Colonic mucosa (tissue), 4 donors: Measurements from ENCODE around the gene SLC38A4. TPM values are rescaled to one million over a fixed set of nuclear protein-coding genes. Genes with fewer than 3 reads are reported as not detected.

ENCODE experiments used
- DNase-seq: peaks from one replicate; pipeline ENCODE4 v3.0.0-alpha.2; 2020
- H3K27ac ChIP-seq: fragments of 200-600 bp; one replicate; pipeline ENCODE4 v1.8.0; 2021
- H3K27me3 ChIP-seq: fragments of 200-600 bp; one replicate; pipeline ENCODE4 v1.8.0; 2021
- H3K36me3 ChIP-seq: fragments of 200-600 bp; one replicate; pipeline ENCODE4 v1.8.0; 2021
- H3K4me1 ChIP-seq: fragments of 200-600 bp; one replicate; pipeline ENCODE4 v1.8.0; 2021; ENCODE audit warnings: mild to moderate bottlenecking
- H3K4me3 ChIP-seq: fragments of 200-600 bp; one replicate; pipeline ENCODE4 v1.8.0; 2021
- H3K9ac ChIP-seq, 2 donors: one replicate each; pipeline ENCODE4 v1.7.0; 2013; ENCODE audit warnings: control low read depth in 2 of 2, low read depth in 2 of 2, low read length in 2 of 2
- H3K9me3 ChIP-seq: fragments of 200-600 bp; one replicate; pipeline ENCODE4 v1.8.0; 2021
- CTCF ChIP-seq: fragments of 200-600 bp; IDR thresholded peaks from one replicate; pipeline ENCODE4 v1.8.0; 2022; ENCODE audit warnings: antibody characterized with exemption, mild to moderate bottlenecking
- intact Hi-C: fragments of 100-400 bp; cut with DNase I; formaldehyde crosslinking; loops from one replicate; pipeline ENCODE4 v1.14.1; 2022
- total RNA-seq, 2 donors: library from RNA; stranded (reverse); fragmentation: NEBNext Ultra II Directional in 1 of 2; extraction: Animal tissue kit (Norgen Biotek cat#: 25700) in 1 of 2; gene quantifications; one replicate each; pipeline ENCODE4 v1.2.1, GENCODE V29; 2021
- donor health status: healthy.
- donor health status: DM: no; HTN: no; CAD: no.
- donor health status: DM: no; HTN: no; CAD: no.

The SLC38A4 gene
- total RNA-seq, 2 donors from 2014 or later, result 2.8 to 3.2 TPM

GRCh38 chr12:46777587-46777986 lies 48.2 kb downstream of the SLC38A4 start:
- H3K9me3 ChIP-seq, result no peaks in the 10 kb centered on the region
- TF ChIP-seq CTCF, result no peak
- H3K4me3 ChIP-seq, result no peak overlapping the region
- H3K9ac ChIP-seq, result no peak overlapping the region
- no peak for DNase-seq
- no peaks in the 10 kb centered on the region for H3K27me3 ChIP-seq
- no peaks in the 10 kb centered on the region for H3K36me3 ChIP-seq
- intact Hi-C loops, result no loop called here
- H3K4me1 ChIP-seq, result no peaks in the 10 kb centered on the region
- H3K27ac ChIP-seq, result no peak overlapping the region

GRCh38 chr12:46775796-46776195 lies 50.0 kb downstream of the SLC38A4 start:
- Histone ChIP-seq H3K27me3 (no peaks in the 10 kb centered on the region), H3K9me3 (no peaks in the 10 kb centered on the region), H3K27ac (no peak overlapping the region), H3K4me1 (no peaks in the 10 kb centered on the region), H3K36me3 (no peaks in the 10 kb centered on the region), H3K9ac (no peak overlapping the region), H3K4me3 (no peak overlapping the region)
- DNase-seq, result no peak
- TF ChIP-seq CTCF, result no peak
- intact Hi-C loops, result no loop called here

GRCh38 chr12:46774322-46774633 lies 51.5 kb downstream of the SLC38A4 start:
- no peaks in the 10 kb centered on the region for H3K36me3 ChIP-seq
- H3K27me3 ChIP-seq, result no peaks in the 10 kb centered on the region
- intact Hi-C loops, result no loop called here
- H3K4me1 ChIP-seq, result no peaks in the 10 kb centered on the region
- DNase-seq, result no peak
- H3K27ac ChIP-seq, result no peak overlapping the region
- no peak for TF ChIP-seq CTCF
- H3K9me3 ChIP-seq, result no peaks in the 10 kb centered on the region
- H3K4me3 ChIP-seq, result no peak overlapping the region
- no peak overlapping the region for H3K9ac ChIP-seq

GRCh38 chr12:46773586-46774321 lies 52.0 kb downstream of the SLC38A4 start:
- DNase-seq, result no peak
- H3K36me3 ChIP-seq, result no peaks in the 10 kb centered on the region
- no peaks in the 10 kb centered on the region for H3K9me3 ChIP-seq
- H3K4me1 ChIP-seq, result no peaks in the 10 kb centered on the region
- H3K4me3 ChIP-seq, result no peak overlapping the region
- H3K27ac ChIP-seq, result no peak overlapping the region
- H3K9ac ChIP-seq, result no peak overlapping the region
- no peak for TF ChIP-seq CTCF
- intact Hi-C loops, result no loop called here
- H3K27me3 ChIP-seq, result no peaks in the 10 kb centered on the region

GRCh38 chr12:46771268-46771827 lies 54.4 kb downstream of the SLC38A4 start:
- Histone ChIP-seq H3K4me1 (no peaks in the 10 kb centered on the region), H3K27ac (no peak overlapping the region), H3K36me3 (no peaks in the 10 kb centered on the region), H3K27me3 (no peaks in the 10 kb centered on the region), H3K4me3 (no peak overlapping the region), H3K9ac (no peak overlapping the region), H3K9me3 (no peaks in the 10 kb centered on the region)
- no peak for TF ChIP-seq CTCF
- no peak for DNase-seq
- intact Hi-C loops, result no loop called here
